Endothelial cell of umbilical vein (primary cell): ENCODE data around the gene GTF2H4. TPM values are rescaled to one million over a fixed set of nuclear protein-coding genes. Genes with fewer than 3 reads are reported as not detected.

Experiments
- BruUV-seq: library from RNA; stranded (reverse); fragments of 400-500 nt; replicated peaks from 2 replicates; lab custom pipeline; 2021; lab: Mats Ljungman, UMichigan
- CTCF ChIA-PET: fragments of 300-600, 350-600 bp; sonication (Branson Sonifier 250); formaldehyde crosslinking; loops from one replicate; lab custom pipeline; 2021; ENCODE audit warnings: antibody characterized with exemption, inconsistent platforms; lab: Charles Lee
- POLR2A ChIA-PET: fragments of 300-600, 350-600 bp; sonication (Branson Sonifier 250); formaldehyde crosslinking; loops from one replicate; lab custom pipeline; 2021; ENCODE audit warnings: antibody characterized with exemption, inconsistent platforms; lab: Charles Lee
- DNase-seq: peaks from one replicate; pipeline ENCODE4 v3.0.0-alpha.2; 2011; ENCODE audit warnings: low read depth, low spot score
- FAIRE-seq: peaks from 2 replicates; lab custom pipeline; 2011; peaks lifted over from hg19 to GRCh38; lab: Jason Lieb, UNC
- H2AFZ ChIP-seq: 2 replicates; pipeline ENCODE4 v1.6.0; 2012; ENCODE audit warnings: low read depth, low read length, control low read depth, inconsistent platforms
- H3K27ac ChIP-seq: 2 replicates; pipeline ENCODE4 v1.5.1; 2011; ENCODE audit warnings: low read depth, mild to moderate bottlenecking, control low read depth, low read length, moderate library complexity; ENCODE audit not compliant: insufficient read depth
- H3K27me3 ChIP-seq, 2 experiments: 2 replicates each; pipeline versions ENCODE4 v1.6.0 to v1.6.1; 2011; ENCODE audit warnings: low read length in 2 of 2, mixed read lengths in 1 of 2; ENCODE audit not compliant: control insufficient read depth in 2 of 2, insufficient read depth in 2 of 2
- H3K36me3 ChIP-seq, 2 experiments: 2 replicates in 1 of 2; 3 replicates in 1 of 2; pipeline ENCODE4 v1.5.1; 2011; ENCODE audit warnings: low read length in 2 of 2, mild to moderate bottlenecking in 1 of 2, moderate library complexity in 1 of 2; ENCODE audit not compliant: control insufficient read depth in 2 of 2, insufficient read depth in 2 of 2; ENCODE audit errors: extremely low read depth in 1 of 2
- H3K4me1 ChIP-seq: 3 replicates; pipeline ENCODE4 v1.5.1; 2011; ENCODE audit warnings: mild to moderate bottlenecking, low read length; ENCODE audit not compliant: control insufficient read depth, insufficient read depth; ENCODE audit errors: extremely low read depth
- H3K4me2 ChIP-seq: 2 replicates; pipeline ENCODE4 v1.6.1; 2011; ENCODE audit warnings: low read length, control low read depth, mixed read lengths; ENCODE audit not compliant: insufficient read depth
- H3K4me3 ChIP-seq, 3 experiments: fragments of 200-600 bp in 1 of 3; sonication (generic), shearing (Covaris generic) in 1 of 3; replicated peaks in 1 of 3; 2 replicates each; pipeline ENCODE4 v1.5.1; 2011 to 2016; ENCODE audit warnings: control low read depth in 3 of 3, low read length in 3 of 3, mild to moderate bottlenecking in 2 of 3, inconsistent platforms in 1 of 3, low read depth in 1 of 3, moderate library complexity in 1 of 3; ENCODE audit not compliant: insufficient read depth in 1 of 3
- H3K79me2 ChIP-seq: 2 replicates; pipeline ENCODE4 v1.6.0; 2012; ENCODE audit warnings: low read length, inconsistent platforms; ENCODE audit not compliant: control insufficient read depth, insufficient read depth
- H3K9ac ChIP-seq: replicated peaks from 2 replicates; pipeline ENCODE3; 2011; ENCODE audit warnings: low read length, control low read depth; ENCODE audit not compliant: insufficient read depth; ENCODE audit errors: extremely low read depth
- H3K9me1 ChIP-seq: replicated peaks from 3 replicates; pipeline ENCODE4 v1.6.0; 2011; ENCODE audit warnings: mild to moderate bottlenecking, low read length; ENCODE audit not compliant: control insufficient read depth, insufficient read depth; ENCODE audit errors: extremely low read depth
- H3K9me3 ChIP-seq: replicated peaks from 2 replicates; pipeline ENCODE4 v1.5.1; 2012; ENCODE audit warnings: low read length, inconsistent platforms; ENCODE audit not compliant: control insufficient read depth, insufficient read depth
- H4K20me1 ChIP-seq: replicated peaks from 2 replicates; pipeline ENCODE3; 2011; ENCODE audit warnings: mild to moderate bottlenecking, low read length; ENCODE audit not compliant: control insufficient read depth, insufficient read depth; ENCODE audit errors: extremely low read depth
- CTCF ChIP-seq, 2 donors: IDR thresholded peaks; 1 replicate in 1 of 2; 2 replicates in 1 of 2; pipeline ENCODE4 v1.5.1; 2011; ENCODE audit warnings: low read length in 2 of 2, mild to moderate bottlenecking in 2 of 2, moderate library complexity in 2 of 2, control low read depth in 1 of 2, inconsistent platforms in 1 of 2, low read depth in 1 of 2; ENCODE audit not compliant: insufficient read depth in 1 of 2; ENCODE audit errors: extremely low read depth in 1 of 2
- EZH2 ChIP-seq: IDR thresholded peaks from 2 replicates; pipeline ENCODE4 v1.6.1; 2012; ENCODE audit warnings: borderline replicate concordance, low read depth, mild to moderate bottlenecking, moderate library complexity, low read length, inconsistent platforms; ENCODE audit not compliant: severe bottlenecking
- FOS ChIP-seq: IDR thresholded peaks from 2 replicates; pipeline ENCODE4 v1.6.1; 2011; ENCODE audit warnings: mild to moderate bottlenecking, low read length, moderate library complexity, borderline replicate concordance; ENCODE audit not compliant: insufficient read depth
- GATA2 ChIP-seq: IDR thresholded peaks from 2 replicates; pipeline ENCODE4 v1.7.0; 2011; ENCODE audit warnings: low read depth, mild to moderate bottlenecking, moderate library complexity, mixed read lengths, low read length; ENCODE audit not compliant: insufficient read length, insufficient read depth
- JUN ChIP-seq: IDR thresholded peaks from 2 replicates; pipeline ENCODE4 v1.6.1; 2011; ENCODE audit warnings: borderline replicate concordance, low read depth; ENCODE audit not compliant: insufficient read length, insufficient read depth
- MAX ChIP-seq: IDR thresholded peaks from 2 replicates; pipeline ENCODE4 v1.6.1; 2011; ENCODE audit not compliant: insufficient read depth, insufficient read length
- MYC ChIP-seq: IDR thresholded peaks from one replicate; pipeline ENCODE4 v1.6.1; 2011; ENCODE audit warnings: mild to moderate bottlenecking, low read depth, low read length
- POLR2A ChIP-seq: IDR thresholded peaks from 2 replicates; pipeline ENCODE4 v1.6.1; 2012; ENCODE audit warnings: low read depth, mild to moderate bottlenecking, control low read depth, low read length
- POLR2AphosphoS5 ChIP-seq: IDR thresholded peaks from 2 replicates; pipeline ENCODE4 v1.6.1; 2012; ENCODE audit warnings: low read depth, mild to moderate bottlenecking, control low read depth, low read length, moderate library complexity; ENCODE audit not compliant: insufficient read depth
- dilution Hi-C: fragments of 300-500 bp; cut with MboI; formaldehyde crosslinking; loops from one replicate; pipeline ENCODE4 v1.15.0; 2019; ENCODE audit warnings: low sequenced_read_pairs; ENCODE audit not compliant: extremely low pct_ligation_motif_present
- intact Hi-C: fragments of 100-400 bp; cut with micrococcal nuclease; formaldehyde crosslinking; loops from one replicate; pipeline ENCODE4 v1.10.0; 2022
- polyA plus RNA-seq, 4 experiments: library from polyadenylated mRNA; depleted of rRNA in 3 of 4; stranded (reverse) in 3 of 4; unstranded in 1 of 4; fragments of >200 nt; gene quantifications; 2 replicates each; pipeline versions ENCODE4 v1.2.1 to v1.2.3, GENCODE V29; 2011 to 2012; ENCODE audit warnings: missing spikeins in 1 of 4
- total RNA-seq: library from RNA; stranded (reverse); gene quantifications from 2 replicates; pipeline ENCODE4 v1.2.3, GENCODE V29; 2021

Gene GTF2H4
- total and polyA plus RNA-seq, 2 donors (not counting 3 experiments of a cell fraction or from before 2014, with no cell fraction given): 40.5 to 52.6 TPM

- DNase-seq: no peak
- Histone ChIP-seq H3K9ac (no peak overlapping the region), H3K27ac (no peak overlapping the region), H4K20me1 (no peaks in the 10 kb centered on the region), H3K4me3 (no peak overlapping the region), H3K36me3 (no peaks in the 10 kb centered on the region), H3K79me2 (no peaks in the 10 kb centered on the region), H3K9me3 (no peaks in the 10 kb centered on the region), H3K9me1 (no peaks in the 10 kb centered on the region), H2AFZ (no peak overlapping the region), H3K4me1 (peaks cover 23% of the 10 kb centered on the region), H3K27me3 (peaks cover 0 to 2% of the 10 kb centered on the region in 2 experiments), H3K4me2 (no peak overlapping the region)
- ChIA-PET CTCF (interaction anchor here (1.4 to 7.0 kb wide), 5 partner anchors 11 to 207 kb away, joined by 3 to 57 read pairs (median 7); no protein-coding TSS in a partner anchor), POLR2A (no interaction called here)
- FAIRE-seq: no peak
- intact Hi-C loops (loop anchor here (10.0 kb wide), 1 partner anchor 395 kb away; the partner anchor contains the start of gene HLA-E), dilution Hi-C loops (loop anchor here (25.0 kb wide), 1 partner anchor 143 kb away; the partner anchor contains the start of genes FLOT1 and IER3)
- no TSS peak for BruUV-seq
- TF ChIP-seq POLR2AphosphoS5 (no peak), POLR2A (no peak), FOS (no peak), MAX (no peak), CTCF (IDR thresholded peaks at IDR 0.05; ENCODE audit: extremely low read depth in 1 of 2, insufficient read depth in 1 of 2, low read depth in 1 of 2, low read length in 2 of 2) (no peak), GATA2 (no peak), MYC (no peak), JUN (no peak), EZH2 (no peak)
These were observed 28.2 kb upstream of the GTF2H4 start for GRCh38 chr6:30879684-30880427.
